ENCODE measurements around the gene MARCHF4.

MARCHF4 gene

GRCh38 chr2:216348756-216349308 lies 23.5 kb downstream of the MARCHF4 start:
- DNase-seq = no peak

- DNase-seq = no peak
These were observed 25.5 kb downstream of the MARCHF4 start for GRCh38 chr2:216346781-216347180.

- no peak for DNase-seq
These were observed 26.4 kb downstream of the MARCHF4 start for GRCh38 chr2:216345846-216346245.

- no peak for DNase-seq
These were observed 27.4 kb downstream of the MARCHF4 start for GRCh38 chr2:216344950-216345300.

- DNase-seq = no peak
These were observed 27.9 kb downstream of the MARCHF4 start for GRCh38 chr2:216344206-216344949.

GRCh38 chr2:216343221-216343980 lies 28.9 kb downstream of the MARCHF4 start:
- no peak for DNase-seq

- DNase-seq = no peak
These were observed 31.2 kb downstream of the MARCHF4 start for GRCh38 chr2:216341121-216341520.

GRCh38 chr2:216340280-216340631 lies 32.0 kb downstream of the MARCHF4 start:
- DNase-seq = no peak

- DNase-seq = peak; percentile 5
These were observed 32.6 kb downstream of the MARCHF4 start for GRCh38 chr2:216339456-216340279.

- DNase-seq = no peak
These were observed 37.0 kb downstream of the MARCHF4 start for GRCh38 chr2:216335252-216335651.

GRCh38 chr2:216328347-216328746 lies 43.9 kb downstream of the MARCHF4 start:
- no peak for DNase-seq

- no peak for DNase-seq
These were observed 44.8 kb downstream of the MARCHF4 start for GRCh38 chr2:216327447-216327935.
